DOHH2 (cell line): ENCODE data around the gene PMP22.

Experiments used
- EZH2phosphoT487 ChIP-seq: fragments of 200-600 bp; sonication (generic); IDR thresholded peaks from 2 replicates; pipeline ENCODE4 v1.6.1; 2017; ENCODE audit warnings: borderline replicate concordance, mild to moderate bottlenecking, antibody characterized with exemption, low read length, moderate library complexity, mixed read lengths
- TF ChIP-seq, protein P1 (sequence below): fragments of 200-600 bp; sonication (generic); IDR thresholded peaks from one replicate; pipeline ENCODE4 v1.5.1; 2014; ENCODE audit warnings: antibody characterized with exemption, mild to moderate bottlenecking, low read depth, low read length; ENCODE audit not compliant: poor library complexity, severe bottlenecking

DNA sequence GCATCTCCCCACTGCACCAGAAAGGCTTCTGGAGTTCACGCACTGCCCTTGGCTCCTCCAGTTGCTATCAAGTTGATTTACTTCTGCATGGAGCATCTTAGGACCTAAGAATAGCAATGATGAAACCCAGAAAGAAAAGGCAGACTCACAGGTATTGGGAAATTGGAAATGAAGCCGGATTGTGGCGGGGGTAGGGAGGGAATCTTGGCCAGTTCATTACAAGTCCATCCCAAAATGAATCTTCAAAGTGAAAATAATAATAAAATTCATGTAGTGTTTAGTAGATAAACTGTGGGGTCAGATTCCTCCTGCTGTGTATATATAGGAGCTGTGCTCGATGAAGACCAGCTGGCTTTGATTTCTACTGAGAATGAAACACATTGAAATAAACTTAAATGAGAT lies 42.6 kb upstream of the PMP22 start:
- TF ChIP-seq, protein P1, sequence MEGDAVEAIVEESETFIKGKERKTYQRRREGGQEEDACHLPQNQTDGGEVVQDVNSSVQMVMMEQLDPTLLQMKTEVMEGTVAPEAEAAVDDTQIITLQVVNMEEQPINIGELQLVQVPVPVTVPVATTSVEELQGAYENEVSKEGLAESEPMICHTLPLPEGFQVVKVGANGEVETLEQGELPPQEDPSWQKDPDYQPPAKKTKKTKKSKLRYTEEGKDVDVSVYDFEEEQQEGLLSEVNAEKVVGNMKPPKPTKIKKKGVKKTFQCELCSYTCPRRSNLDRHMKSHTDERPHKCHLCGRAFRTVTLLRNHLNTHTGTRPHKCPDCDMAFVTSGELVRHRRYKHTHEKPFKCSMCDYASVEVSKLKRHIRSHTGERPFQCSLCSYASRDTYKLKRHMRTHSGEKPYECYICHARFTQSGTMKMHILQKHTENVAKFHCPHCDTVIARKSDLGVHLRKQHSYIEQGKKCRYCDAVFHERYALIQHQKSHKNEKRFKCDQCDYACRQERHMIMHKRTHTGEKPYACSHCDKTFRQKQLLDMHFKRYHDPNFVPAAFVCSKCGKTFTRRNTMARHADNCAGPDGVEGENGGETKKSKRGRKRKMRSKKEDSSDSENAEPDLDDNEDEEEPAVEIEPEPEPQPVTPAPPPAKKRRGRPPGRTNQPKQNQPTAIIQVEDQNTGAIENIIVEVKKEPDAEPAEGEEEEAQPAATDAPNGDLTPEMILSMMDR, result no peak
- no peak for TF ChIP-seq EZH2phosphoT487
